D721Med (cell line): ENCODE results near the gene COL7A1.

Experiments used
- DNase-seq: peaks from one replicate; pipeline ENCODE4 v3.0.0; 2011; ENCODE audit warnings: low spot score; ENCODE audit not compliant: insufficient read length
- FAIRE-seq: peaks from 2 replicates; lab custom pipeline; 2011; peaks lifted over from hg19 to GRCh38; lab: Jason Lieb, UNC
- CTCF ChIP-seq: IDR thresholded peaks from 2 replicates; pipeline ENCODE4 v1.5.1; 2012; ENCODE audit warnings: mild to moderate bottlenecking, control low read depth; ENCODE audit not compliant: insufficient read depth; ENCODE audit errors: missing control alignments

The COL7A1 gene

GRCh38 chr3:48619541-48620524 lies 24.7 kb upstream of the COL7A1 start:
- FAIRE-seq (no peak), DNase-seq (no peak)
- no peak for TF ChIP-seq CTCF

DNA sequence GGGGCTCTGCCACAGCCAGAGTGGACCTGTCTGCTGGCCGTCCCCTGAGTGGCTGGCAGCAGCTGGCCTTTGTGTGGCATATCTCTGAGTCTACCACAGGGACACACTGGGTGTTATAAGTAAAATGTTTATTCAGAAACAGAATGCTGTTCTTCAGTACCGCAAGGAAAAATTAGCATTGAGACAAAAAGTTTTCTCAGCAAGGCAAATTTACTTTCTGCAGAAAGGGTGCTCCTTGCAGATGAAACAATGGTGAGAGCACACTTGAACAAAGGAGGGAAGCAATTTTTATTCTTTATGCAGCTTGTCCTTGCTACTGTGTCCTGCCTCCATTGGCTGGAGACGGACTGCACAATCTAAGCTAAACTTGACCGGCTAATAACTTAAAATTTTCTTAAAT lies 22.4 kb upstream of the COL7A1 start:
- FAIRE-seq: no peak
- TF ChIP-seq CTCF: no peak
- DNase-seq: no peak

DNA sequence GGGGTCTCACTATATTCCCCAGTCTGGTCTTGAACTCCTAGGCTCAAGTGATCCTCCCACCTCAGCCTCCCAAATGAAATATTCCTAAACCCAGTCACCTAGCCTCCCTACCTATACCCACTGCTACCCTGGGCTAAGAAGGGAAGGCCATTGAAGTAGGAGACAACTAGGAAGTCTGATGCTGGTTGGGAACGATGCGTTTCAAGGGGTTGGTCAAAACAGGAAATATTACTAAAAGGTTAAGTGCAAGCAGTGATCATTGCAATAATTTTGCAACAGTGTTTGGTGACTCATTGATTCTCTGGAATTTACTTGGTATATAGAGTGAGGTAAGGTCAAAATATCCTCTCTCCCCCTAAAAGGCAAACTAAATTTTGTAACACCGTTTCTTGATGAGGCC lies 18.9 kb upstream of the COL7A1 start:
- no peak for DNase-seq

DNA sequence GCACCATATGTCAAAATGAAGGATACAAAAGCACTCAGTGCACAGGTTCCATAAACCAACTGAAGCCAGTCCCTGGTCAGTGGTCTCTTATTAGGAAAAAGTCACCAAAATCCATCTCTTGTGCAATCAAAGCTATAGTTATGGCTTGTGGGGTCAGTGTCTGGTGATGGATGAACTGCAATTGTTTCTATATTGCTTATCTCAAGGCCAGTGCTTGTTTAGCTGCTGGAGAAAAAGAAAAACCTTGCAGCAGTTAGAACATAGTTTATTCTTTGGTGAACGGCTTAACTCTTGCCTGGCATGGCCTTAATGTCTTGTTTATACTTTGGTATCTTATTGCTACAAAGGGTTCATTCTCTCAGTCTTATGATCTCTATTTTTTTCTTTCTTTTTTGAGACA lies 17.2 kb upstream of the COL7A1 start:
- DNase-seq (no peak), FAIRE-seq (no peak)
- TF ChIP-seq CTCF: no peak

More for the DNA sequence above, 18.9 kb upstream of the COL7A1 start:
- FAIRE-seq: no peak
- TF ChIP-seq CTCF: no peak

DNA sequence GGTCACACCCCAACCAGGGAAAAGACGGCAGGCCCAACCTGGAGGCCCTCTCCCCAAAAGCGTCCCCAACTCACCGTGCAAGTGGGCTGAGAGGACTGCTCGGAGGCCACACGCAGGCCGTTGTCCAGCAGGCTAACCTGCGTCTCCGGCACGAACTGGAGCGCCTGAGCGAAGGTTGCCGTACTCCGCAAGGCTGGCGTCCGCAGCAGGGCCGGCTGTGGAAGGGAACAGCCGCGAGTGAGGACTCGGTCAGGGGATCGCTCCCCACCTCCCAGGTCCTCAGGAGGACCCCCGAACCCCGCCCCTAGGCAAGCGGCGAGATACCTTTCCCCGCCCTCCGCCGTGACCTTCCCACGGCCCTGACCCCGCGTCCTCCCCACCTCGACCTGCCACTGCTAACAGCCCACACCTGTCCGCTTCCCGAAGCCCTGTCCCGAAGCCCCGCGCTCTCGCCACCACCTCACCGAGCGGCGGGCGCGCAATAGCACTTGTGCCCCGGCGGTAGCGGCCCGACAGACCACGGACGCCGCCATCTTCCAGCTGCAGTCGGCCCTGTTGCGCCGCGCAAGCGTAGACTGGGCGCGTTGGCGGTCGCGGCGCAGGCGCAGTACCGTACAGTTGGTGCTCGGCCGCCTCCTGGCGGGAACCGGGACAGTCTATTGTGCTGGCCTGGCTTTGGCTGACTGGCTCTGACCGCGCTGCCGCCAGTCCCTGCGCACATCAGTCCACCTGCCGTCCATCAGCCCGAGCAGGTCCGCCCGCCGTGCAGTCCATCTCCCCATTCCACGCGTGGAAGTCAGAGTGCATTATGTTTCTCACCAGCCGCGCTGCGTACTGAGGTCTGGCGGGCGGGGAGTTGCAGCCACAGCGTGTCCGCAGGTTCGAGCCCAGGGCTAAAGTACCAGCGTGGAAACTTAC lies 14.2 kb upstream of the COL7A1 start, which contains the start of gene UQCRC1:
Gene UQCRC1, minus strand, starts transcription at position 559 of the 918 bp plus-strand sequence. Its CDS starts 26 bp downstream, at position 533.
- TF ChIP-seq CTCF: peak; percentile 57
- DNase-seq (peak; percentile 89), FAIRE-seq (no peak)

DNA sequence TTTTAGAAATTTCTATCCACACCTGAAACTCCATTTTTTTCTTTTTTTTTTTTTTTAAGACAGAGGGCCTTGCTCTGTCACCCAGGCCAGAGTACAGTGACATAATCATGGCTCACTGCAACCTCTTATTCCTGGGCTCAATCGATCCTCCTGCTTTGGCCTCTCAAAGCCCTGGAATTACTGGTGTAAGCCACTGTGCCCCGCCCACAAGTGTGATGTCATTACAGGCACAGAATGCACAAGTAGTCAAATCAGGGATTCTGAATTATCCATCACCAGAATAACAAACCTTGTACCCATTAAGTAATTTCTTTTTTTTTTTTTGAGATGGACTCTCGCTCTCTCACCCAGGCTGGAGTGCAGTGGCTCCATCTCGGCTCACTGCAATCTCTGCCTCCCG lies 12.4 kb upstream of the COL7A1 start:
- no peak for DNase-seq
- FAIRE-seq: no peak
- TF ChIP-seq CTCF: no peak
